ENCODE results near the gene KCTD16.

The KCTD16 gene

DNA sequence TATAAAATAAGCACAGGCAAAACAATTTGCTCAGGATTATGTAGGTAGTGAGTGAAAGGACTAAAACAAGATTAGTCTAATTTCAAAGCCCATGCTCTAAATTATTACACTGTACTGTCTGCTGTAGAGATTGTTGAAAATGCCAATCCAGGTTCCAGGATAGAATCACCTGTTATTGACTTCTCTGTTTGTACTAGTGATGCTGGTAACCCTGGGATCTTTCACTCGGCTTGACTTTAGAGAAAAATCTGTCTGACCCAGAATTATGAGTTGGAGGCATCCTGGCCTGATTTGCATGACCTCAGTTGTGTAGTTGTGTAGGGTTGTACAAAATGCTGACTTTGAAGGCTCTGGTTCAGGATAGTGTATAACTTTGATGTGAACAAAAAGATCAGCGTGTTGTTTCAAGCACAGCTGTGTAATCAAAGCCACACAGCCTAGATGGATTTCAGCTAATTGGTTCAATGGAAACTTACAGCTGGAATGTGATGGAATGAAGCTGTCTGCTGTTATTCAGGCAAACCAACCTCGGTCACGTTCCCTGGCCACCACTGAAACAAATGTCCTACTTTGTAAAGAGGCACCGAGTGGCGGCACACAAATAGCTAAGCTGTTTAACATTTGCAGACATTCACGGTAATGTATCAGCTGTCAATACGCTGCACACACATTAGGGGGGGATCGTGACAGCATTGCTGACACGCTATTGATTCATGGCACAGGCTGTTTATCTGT lies 340.3 kb downstream of the KCTD16 start:
- no peaks in the 10 kb centered on the region for H3K36me3 Mint-ChIP-seq
- H3K27ac Mint-ChIP-seq, result no peak overlapping the region
- no peaks in the 10 kb centered on the region for H3K27me3 Mint-ChIP-seq
- peaks cover 13% of the 10 kb centered on the region for H3K9me3 Mint-ChIP-seq (ENCODE audit: low read depth)
- no peaks in the 10 kb centered on the region for H3K4me1 Mint-ChIP-seq (ENCODE audit: low read depth)
- no peak overlapping the region for H3K4me3 Mint-ChIP-seq

DNA sequence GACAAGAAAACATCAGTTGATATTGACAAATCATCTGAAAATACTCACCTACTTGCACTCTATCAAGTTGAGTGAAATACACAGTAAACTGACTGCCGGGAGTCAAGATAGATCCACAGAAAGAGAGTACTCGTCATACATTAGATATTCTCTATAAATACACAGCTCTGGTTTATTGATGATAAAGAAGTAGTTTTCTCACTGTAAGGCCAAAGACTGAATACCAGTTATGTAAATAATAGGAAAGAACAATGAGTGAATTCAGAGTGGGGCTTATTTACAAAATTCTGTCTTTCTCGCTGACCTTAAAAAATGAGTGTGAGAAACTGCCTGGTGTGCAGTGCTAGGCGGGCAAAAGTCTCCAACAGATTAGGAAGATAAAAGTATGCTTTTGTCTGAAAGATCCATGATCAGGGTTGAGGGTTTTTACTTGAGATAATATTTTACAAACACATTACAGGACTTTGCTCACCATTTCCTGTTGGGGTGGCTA lies 341.0 kb downstream of the KCTD16 start:
- peaks cover 13% of the 10 kb centered on the region for H3K9me3 Mint-ChIP-seq (ENCODE audit: low read depth)
- H3K27me3 Mint-ChIP-seq, result no peaks in the 10 kb centered on the region
- H3K36me3 Mint-ChIP-seq, result no peaks in the 10 kb centered on the region
- no peak overlapping the region for H3K27ac Mint-ChIP-seq
- H3K4me1 Mint-ChIP-seq (ENCODE audit: low read depth), result no peaks in the 10 kb centered on the region
- H3K4me3 Mint-ChIP-seq, result no peak overlapping the region

DNA sequence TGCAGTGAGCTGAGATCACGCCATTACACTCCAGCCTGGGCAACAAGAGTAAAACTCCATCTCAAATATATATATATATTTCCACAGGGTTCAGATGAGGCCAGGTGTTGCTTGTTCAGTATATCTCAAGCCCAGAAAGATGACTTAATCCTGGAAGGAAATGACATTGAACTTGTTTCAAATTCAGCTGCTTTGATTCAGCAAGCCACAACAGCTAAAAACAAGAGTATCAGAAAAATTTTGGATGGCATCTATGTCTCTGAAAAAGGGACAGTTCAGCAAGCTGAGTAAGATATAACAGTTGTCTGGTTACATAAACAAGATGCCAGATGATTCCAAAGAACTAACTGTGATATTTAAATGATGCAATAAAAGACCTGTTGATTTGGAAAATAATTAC lies 352.0 kb downstream of the KCTD16 start:
- H3K4me3 Mint-ChIP-seq, result no peak overlapping the region
- peaks cover 7% of the 10 kb centered on the region for H3K9me3 Mint-ChIP-seq (ENCODE audit: low read depth)
- no peak overlapping the region for H3K27ac Mint-ChIP-seq
- H3K4me1 Mint-ChIP-seq (ENCODE audit: low read depth), result no peaks in the 10 kb centered on the region
- no peaks in the 10 kb centered on the region for H3K27me3 Mint-ChIP-seq
- H3K36me3 Mint-ChIP-seq, result no peaks in the 10 kb centered on the region

DNA sequence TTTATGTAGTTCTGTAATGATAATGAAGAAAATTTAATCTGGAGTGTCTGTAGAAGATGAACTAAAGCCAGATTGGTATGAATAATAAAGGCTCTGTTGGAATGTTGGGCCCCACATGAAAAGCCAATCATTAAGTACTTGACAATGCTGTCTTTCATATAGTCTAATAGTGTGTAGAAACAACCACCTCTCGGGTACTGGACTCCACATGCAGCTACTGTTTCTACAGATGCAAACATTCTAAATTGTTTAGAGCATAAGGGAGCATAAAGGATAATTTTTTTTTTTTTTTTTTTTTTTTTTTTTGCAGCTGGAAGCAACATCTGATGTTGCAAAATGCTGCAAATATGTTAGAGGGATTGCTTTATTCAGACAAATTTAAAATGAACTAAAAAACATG lies 354.3 kb downstream of the KCTD16 start:
- Mint-ChIP-seq H3K36me3 (no peaks in the 10 kb centered on the region), H3K4me3 (no peak overlapping the region), H3K27me3 (no peaks in the 10 kb centered on the region), H3K9me3 (ENCODE audit: low read depth) (peaks cover 10% of the 10 kb centered on the region), H3K27ac (no peak overlapping the region), H3K4me1 (ENCODE audit: low read depth) (no peaks in the 10 kb centered on the region)

DNA sequence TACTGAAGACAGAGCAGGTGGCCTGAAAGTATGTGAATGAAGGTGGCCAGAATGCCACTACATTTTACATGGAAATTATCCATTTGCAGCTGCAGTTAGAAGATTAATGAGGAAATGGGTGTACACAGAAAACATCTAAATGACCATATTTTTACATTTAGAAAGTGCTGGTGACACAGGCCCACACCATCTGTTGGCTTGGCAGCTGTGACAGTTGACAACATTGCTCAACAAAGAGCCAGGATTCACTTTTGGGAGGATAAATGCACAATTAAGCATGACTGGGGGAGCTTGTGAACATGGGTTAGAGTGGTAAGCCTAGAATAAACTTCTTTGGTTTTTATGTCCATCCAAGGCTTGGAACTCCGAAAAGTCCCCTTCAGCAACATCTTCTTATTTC lies 360.5 kb downstream of the KCTD16 start:
- no peaks in the 10 kb centered on the region for H3K4me1 Mint-ChIP-seq (ENCODE audit: low read depth)
- H3K9me3 Mint-ChIP-seq (ENCODE audit: low read depth), result peaks cover 13% of the 10 kb centered on the region

More for the DNA sequence above, 360.5 kb downstream of the KCTD16 start:
- no peak overlapping the region for H3K27ac Mint-ChIP-seq
- no peak overlapping the region for H3K4me3 Mint-ChIP-seq
- no peaks in the 10 kb centered on the region for H3K27me3 Mint-ChIP-seq
- no peaks in the 10 kb centered on the region for H3K36me3 Mint-ChIP-seq

All from activated naive CD8-positive, alpha-beta T cell (primary cell).